ENCODE measurements around the gene PLK3. TPM values are rescaled to one million over a fixed set of nuclear protein-coding genes. Genes with fewer than 3 reads are reported as not detected.

PLK3 gene
- total RNA-seq, 3 donors from 2014 or later (not counting 1 experiment from before 2014, with no cell fraction given): 39.5 to 89.2 (median 78.1) TPM

DNA sequence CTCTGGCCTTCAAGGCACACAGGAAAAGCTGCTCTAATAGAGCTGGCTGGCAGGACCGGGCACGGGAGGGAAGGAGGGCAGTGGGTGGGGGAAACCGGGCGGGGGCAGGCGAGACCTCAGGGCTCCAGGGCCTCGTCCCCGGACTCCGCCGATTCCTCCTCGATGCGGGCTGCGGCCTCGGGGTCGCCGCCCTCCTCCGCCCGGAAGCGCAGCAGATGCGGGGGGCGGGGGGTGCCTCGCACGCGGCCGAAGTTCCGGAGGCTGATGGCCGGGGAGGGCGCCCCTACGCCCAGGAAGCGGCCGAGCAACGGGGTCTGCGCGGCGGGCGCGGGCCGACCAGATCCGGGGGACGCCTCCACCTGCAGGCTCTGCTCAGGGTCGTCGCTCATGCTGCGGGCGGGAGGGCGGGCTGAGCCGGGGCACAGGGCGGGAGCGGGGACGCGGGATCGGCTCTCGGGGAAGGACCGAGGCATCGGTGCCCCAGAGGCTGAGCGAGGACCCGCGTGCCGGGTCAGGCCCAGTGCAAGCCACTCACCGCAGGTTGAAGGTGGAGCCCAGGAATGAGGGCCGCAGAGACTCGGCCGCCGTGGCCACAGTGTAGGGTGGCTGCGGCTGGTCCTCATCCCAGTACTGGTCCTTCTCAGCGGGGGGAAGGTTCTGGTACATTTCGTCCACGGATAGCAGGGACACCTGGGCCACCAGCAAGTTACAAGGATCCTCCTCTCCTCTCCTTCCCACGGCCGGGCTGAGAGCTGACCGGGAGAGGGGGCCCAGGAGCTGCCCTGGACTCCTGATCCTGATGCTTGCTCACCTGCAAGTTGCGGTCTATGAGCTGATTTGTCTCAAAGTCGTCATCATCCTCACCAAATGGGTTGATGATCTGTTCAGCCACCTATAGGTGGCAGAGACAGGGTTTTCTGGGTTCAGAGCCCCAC lies 15.8 kb upstream of the PLK3 start:
- Histone ChIP-seq H3K4me3 (ENCODE audit: low read length) (peak overlapping the region; percentile 39), H3K9me3 (ENCODE audit: control insufficient read depth, insufficient read depth, low read length) (no peaks in the 10 kb centered on the region), H3K27me3 (ENCODE audit: control insufficient read depth, insufficient read depth, low read length) (no peaks in the 10 kb centered on the region), H3K36me3 (ENCODE audit: control insufficient read depth, insufficient read depth, low read length) (peaks cover 6% of the 10 kb centered on the region), H3K27ac (ENCODE audit: low read length) (peak overlapping the region; percentile 68), H3K4me1 (ENCODE audit: control insufficient read depth, insufficient read depth, low read length) (peaks cover 31% of the 10 kb centered on the region)
- Mint-ChIP-seq H3K36me3 (no peaks in the 10 kb centered on the region), H3K27ac (peak overlapping the region; percentile 67 to 80), H3K4me1 (peaks cover 21 to 26% of the 10 kb centered on the region in 2 donors), H3K9me3 (no peaks in the 10 kb centered on the region), H3K27me3 (ENCODE audit: low read depth in 2 of 2) (no peaks in the 10 kb centered on the region), H3K4me3 (peak overlapping the region; percentile 75)
- ATAC-seq: peak; percentile 32 to 52 (median 43)
- TF ChIP-seq CTCF (IDR thresholded peaks at IDR 0.05): no peak
- intact Hi-C loops (cut with micrococcal nuclease): loop anchor here (5.0 kb wide), 1 partner anchor 53 kb away; no protein-coding TSS in a partner anchor
- peak; percentile 45 to 61 for DNase-seq
- 9% methylated on average over 71 of the region's 71 CpGs for WGBS (ENCODE audit: insufficient coverage)

DNA sequence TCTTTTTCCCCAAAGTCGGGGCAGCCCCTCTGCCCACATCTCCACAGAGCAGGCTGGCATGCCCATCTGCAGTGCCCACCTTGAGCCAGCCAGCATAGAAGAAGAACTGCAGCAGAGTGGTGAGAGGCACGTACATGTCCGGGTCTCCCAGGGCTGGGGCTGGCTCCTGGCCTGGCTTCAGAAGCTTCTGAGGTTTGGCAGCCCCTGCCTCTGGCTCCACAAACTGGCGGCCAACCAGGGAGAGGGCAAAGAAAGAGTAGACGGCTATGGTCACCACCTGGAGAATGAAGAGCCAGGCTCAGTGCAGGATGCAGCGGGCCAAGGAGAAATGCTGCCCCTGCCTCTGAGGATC lies 15.2 kb upstream of the PLK3 start:
- Mint-ChIP-seq H3K36me3 (no peaks in the 10 kb centered on the region), H3K27me3 (ENCODE audit: low read depth in 2 of 2) (no peaks in the 10 kb centered on the region), H3K27ac (peak overlapping the region; percentile 62 to 80), H3K4me1 (peaks cover 21 to 26% of the 10 kb centered on the region in 2 donors), H3K4me3 (peak overlapping the region; percentile 75), H3K9me3 (no peaks in the 10 kb centered on the region)
- Histone ChIP-seq H3K9me3 (ENCODE audit: control insufficient read depth, insufficient read depth, low read length) (no peaks in the 10 kb centered on the region), H3K27ac (ENCODE audit: low read length) (no peak overlapping the region), H3K4me1 (ENCODE audit: control insufficient read depth, insufficient read depth, low read length) (peaks cover 31% of the 10 kb centered on the region), H3K36me3 (ENCODE audit: control insufficient read depth, insufficient read depth, low read length) (peaks cover 6% of the 10 kb centered on the region), H3K27me3 (ENCODE audit: control insufficient read depth, insufficient read depth, low read length) (no peaks in the 10 kb centered on the region), H3K4me3 (ENCODE audit: low read length) (no peak overlapping the region)
- 88% methylated on average over 6 of the region's 6 CpGs for WGBS (ENCODE audit: insufficient coverage)
- no peak for ATAC-seq
- DNase-seq: no peak
- intact Hi-C loops (cut with micrococcal nuclease): loop anchor here (5.0 kb wide), 1 partner anchor 52 kb away; no protein-coding TSS in a partner anchor
- no peak for TF ChIP-seq CTCF (IDR thresholded peaks at IDR 0.05)

DNA sequence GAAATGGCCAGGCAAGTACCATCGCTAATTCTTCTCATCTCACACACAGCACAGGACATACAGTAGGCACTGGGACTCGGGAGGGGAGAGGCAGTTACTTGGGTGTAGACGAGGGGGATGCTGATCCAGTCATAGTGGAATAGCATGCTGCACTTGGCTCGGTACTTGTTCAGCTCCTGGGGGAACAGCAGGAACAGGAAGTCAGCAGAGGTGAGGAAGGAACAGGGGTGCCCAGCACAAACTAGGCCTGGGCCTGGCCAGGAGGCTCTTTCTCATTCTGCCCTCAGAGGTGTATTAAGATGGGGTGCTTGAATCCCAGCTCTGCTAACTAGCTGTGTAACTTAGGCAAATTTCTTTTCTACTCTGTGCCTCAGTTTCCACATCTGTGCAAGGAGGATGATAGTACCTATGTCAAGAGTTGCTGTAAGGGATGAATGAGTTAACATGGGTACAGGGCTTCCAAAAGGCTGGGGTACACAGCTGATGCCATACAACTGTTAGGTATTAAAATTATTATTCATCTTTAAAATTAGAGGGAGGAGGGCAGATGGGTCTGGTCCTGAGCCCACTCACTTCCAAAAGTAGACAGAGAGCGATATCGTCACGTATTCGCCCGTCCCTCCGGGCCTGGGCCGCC lies 14.6 kb upstream of the PLK3 start:
- ATAC-seq: no peak
- peak in 1 of 2 donors; percentile 23 for DNase-seq
- Mint-ChIP-seq H3K27ac (peak overlapping the region; percentile 62 to 80), H3K9me3 (no peaks in the 10 kb centered on the region), H3K36me3 (no peaks in the 10 kb centered on the region), H3K4me3 (peak overlapping the region; percentile 75), H3K4me1 (peaks cover 21 to 26% of the 10 kb centered on the region in 2 donors), H3K27me3 (ENCODE audit: low read depth in 2 of 2) (no peaks in the 10 kb centered on the region)
- H3K4me3 ChIP-seq (ENCODE audit: low read length): peak overlapping the region; percentile 49
- intact Hi-C loops (cut with micrococcal nuclease): loop anchor here (1.0 to 5.0 kb wide), 2 partner anchors 34 to 52 kb away; no protein-coding TSS in a partner anchor
- peaks cover 31% of the 10 kb centered on the region for H3K4me1 ChIP-seq (ENCODE audit: control insufficient read depth, insufficient read depth, low read length)
- TF ChIP-seq CTCF (IDR thresholded peaks at IDR 0.05): no peak
- peak overlapping the region; percentile 20 for H3K27ac ChIP-seq (ENCODE audit: low read length)
- H3K27me3 ChIP-seq (ENCODE audit: control insufficient read depth, insufficient read depth, low read length): no peaks in the 10 kb centered on the region
- WGBS (ENCODE audit: insufficient coverage): 22% methylated on average over 10 of the region's 11 CpGs
- H3K36me3 ChIP-seq (ENCODE audit: control insufficient read depth, insufficient read depth, low read length): peaks cover 6% of the 10 kb centered on the region
- H3K9me3 ChIP-seq (ENCODE audit: control insufficient read depth, insufficient read depth, low read length): no peaks in the 10 kb centered on the region

Measured in natural killer cell (primary cell).